IPS-18a (cell line): ENCODE data around the gene SLCO4C1.

Source experiments
- H3K27ac ChIP-seq: one replicate; pipeline ENCODE4 v1.5.1; 2013; ENCODE audit warnings: low read length
- H3K27me3 ChIP-seq: one replicate; pipeline ENCODE4 v1.6.1; 2013; ENCODE audit warnings: mild to moderate bottlenecking, low read length; ENCODE audit not compliant: control insufficient read depth, insufficient read depth
- H3K36me3 ChIP-seq: one replicate; pipeline ENCODE4 v1.6.1; 2013; ENCODE audit warnings: low read depth, low read length; ENCODE audit not compliant: control insufficient read depth
- H3K4me1 ChIP-seq: one replicate; pipeline ENCODE4 v1.6.1; 2013; ENCODE audit warnings: low read depth, low read length; ENCODE audit not compliant: control insufficient read depth
- H3K4me3 ChIP-seq: one replicate; pipeline ENCODE4 v1.5.1; 2013; ENCODE audit warnings: low read length
- H3K9ac ChIP-seq: one replicate; pipeline ENCODE4 v1.6.1; 2013; ENCODE audit warnings: mild to moderate bottlenecking, low read length, moderate library complexity
- H3K9me3 ChIP-seq: one replicate; pipeline ENCODE4 v1.6.1; 2013; ENCODE audit warnings: low read depth, low read length; ENCODE audit not compliant: control insufficient read depth

SLCO4C1 gene

DNA sequence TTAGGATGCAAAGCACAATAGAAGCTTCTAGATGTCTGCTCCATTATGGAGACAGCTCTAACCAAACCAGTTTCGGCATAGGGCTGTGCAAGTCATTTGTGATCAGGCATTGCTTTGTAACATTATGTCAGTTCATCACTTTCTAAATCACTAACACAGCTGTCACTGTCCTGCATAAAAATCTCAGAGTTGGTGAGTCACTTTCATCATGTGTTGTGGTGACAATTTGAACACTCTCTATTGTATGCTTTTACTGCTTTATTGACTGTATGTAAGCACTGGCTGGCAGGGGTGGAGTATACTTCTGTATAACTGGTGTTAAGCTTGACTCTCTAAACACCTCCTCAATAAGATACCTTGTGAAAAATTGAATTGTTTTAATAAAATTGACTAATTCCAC lies 77.9 kb downstream of the SLCO4C1 start:
- no peak overlapping the region for H3K9ac ChIP-seq
- no peak overlapping the region for H3K27ac ChIP-seq
- peaks cover 11% of the 10 kb centered on the region for H3K4me1 ChIP-seq
- no peaks in the 10 kb centered on the region for H3K9me3 ChIP-seq
- no peaks in the 10 kb centered on the region for H3K27me3 ChIP-seq
- H3K4me3 ChIP-seq = no peak overlapping the region
- no peaks in the 10 kb centered on the region for H3K36me3 ChIP-seq

- no peak overlapping the region for H3K27ac ChIP-seq
- H3K9me3 ChIP-seq = no peaks in the 10 kb centered on the region
- no peak overlapping the region for H3K4me3 ChIP-seq
- H3K27me3 ChIP-seq = no peaks in the 10 kb centered on the region
- H3K9ac ChIP-seq = no peak overlapping the region
- H3K4me1 ChIP-seq = peaks cover 11% of the 10 kb centered on the region
- no peaks in the 10 kb centered on the region for H3K36me3 ChIP-seq
Measured at GRCh38 chr5:102216678-102217077, 79.4 kb downstream of the SLCO4C1 start.

- Histone ChIP-seq H3K36me3 (no peaks in the 10 kb centered on the region), H3K9me3 (no peaks in the 10 kb centered on the region), H3K9ac (no peak overlapping the region), H3K27ac (no peak overlapping the region), H3K4me1 (peaks cover 2% of the 10 kb centered on the region), H3K27me3 (no peaks in the 10 kb centered on the region), H3K4me3 (no peak overlapping the region)
Measured at GRCh38 chr5:102211165-102211564, 84.9 kb downstream of the SLCO4C1 start.

DNA sequence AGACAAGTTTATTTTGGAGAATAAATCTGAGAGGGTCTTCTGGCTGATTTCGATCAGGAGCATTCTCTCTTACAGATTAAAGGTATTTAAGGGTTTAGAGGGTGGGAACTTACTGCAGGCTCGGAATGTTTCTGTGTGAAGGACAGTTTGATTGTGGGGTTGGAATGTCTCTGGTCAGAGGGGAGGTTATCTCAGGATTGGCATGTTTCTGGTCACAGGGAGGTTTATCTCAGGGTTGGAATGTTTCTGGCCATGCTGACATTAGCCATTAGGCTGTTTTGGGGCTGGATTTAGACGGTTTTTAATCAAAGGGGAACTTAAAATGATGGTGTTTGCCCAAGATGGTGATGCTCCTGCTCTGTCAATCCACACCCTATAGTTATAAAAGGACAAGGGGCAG lies 95.2 kb downstream of the SLCO4C1 start:
- Histone ChIP-seq H3K27ac (no peak overlapping the region), H3K4me1 (no peaks in the 10 kb centered on the region), H3K9ac (no peak overlapping the region), H3K4me3 (no peak overlapping the region), H3K36me3 (no peaks in the 10 kb centered on the region), H3K9me3 (no peaks in the 10 kb centered on the region), H3K27me3 (no peaks in the 10 kb centered on the region)

DNA sequence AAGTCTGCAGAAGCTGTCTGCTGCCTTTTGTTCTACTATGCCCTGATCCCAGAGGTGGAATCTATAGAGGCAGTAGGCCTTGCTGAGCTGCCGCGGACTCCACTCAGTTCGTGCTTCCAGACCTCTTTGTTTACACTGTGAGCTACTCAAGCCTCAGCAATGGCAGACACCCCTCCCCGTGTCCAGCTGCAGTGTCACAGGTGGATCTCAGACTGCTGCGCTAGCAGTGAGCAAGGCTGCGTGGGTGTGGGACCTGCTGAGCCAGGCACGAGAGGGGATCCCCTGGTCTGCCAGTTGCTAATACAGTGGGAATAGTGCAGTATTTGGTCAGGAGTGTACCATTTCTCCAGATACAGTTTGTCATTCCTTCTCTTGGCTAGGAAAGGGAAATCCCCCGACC lies 99.6 kb downstream of the SLCO4C1 start:
- no peak overlapping the region for H3K9ac ChIP-seq
- no peaks in the 10 kb centered on the region for H3K9me3 ChIP-seq
- H3K4me1 ChIP-seq = no peaks in the 10 kb centered on the region
- H3K27ac ChIP-seq = no peak overlapping the region
- H3K36me3 ChIP-seq = no peaks in the 10 kb centered on the region
- no peaks in the 10 kb centered on the region for H3K27me3 ChIP-seq
- H3K4me3 ChIP-seq = no peak overlapping the region
